C4-2B (cell line): ENCODE measurements around the gene JAKMIP1.

ENCODE experiments used
- CTCF ChIP-seq: fragments of 450-650 bp; conservative IDR thresholded peaks from 2 replicates; pipeline ENCODE4 v1.5.1; 2017; ENCODE audit warnings: mild to moderate bottlenecking
- ZFX ChIP-seq: fragments of 450-650 bp; IDR thresholded peaks from 2 replicates; pipeline ENCODE4 v1.6.1; 2017

GRCh38 chr4:6235012-6235411 is 34.7 kb upstream of the JAKMIP1 start:
- TF ChIP-seq CTCF = no peak
- TF ChIP-seq ZFX = no peak
